ENCODE data around the gene GDAP2. TPM values are rescaled to one million over a fixed set of nuclear protein-coding genes. Genes with fewer than 3 reads are reported as not detected.

Gene GDAP2
- total RNA-seq, 2 donors from 2014 or later: 22.7 to 38.2 TPM

- Histone ChIP-seq H3K36me3 (no peaks in the 10 kb centered on the region), H3K4me3 (no peak overlapping the region), H3K27ac (peak overlapping the region; percentile 69 to 74), H3K27me3 (replicated peaks; ENCODE audit: insufficient read depth) (no peaks in the 10 kb centered on the region), H3K9me3 (no peaks in the 10 kb centered on the region), H3K4me1 (ENCODE audit: control insufficient read depth in 1 of 2, low read depth in 2 of 2) (peaks cover 25 to 53% of the 10 kb centered on the region in 2 donors)
- peak; percentile 39 for TF ChIP-seq CTCF (IDR thresholded peaks at IDR 0.05)
- DNase-seq (ENCODE audit: low spot score) (peak; percentile 56), ATAC-seq (ENCODE audit: insufficient number of reproducible peaks, low FRiP score, low read depth) (peak; percentile 85)
Measured at GRCh38 chr1:117828201-117828600, 101.2 kb downstream of the GDAP2 start.

GRCh38 chr1:117826540-117827078 lies 102.8 kb downstream of the GDAP2 start:
- DNase-seq (ENCODE audit: low spot score): no peak
- Histone ChIP-seq H3K4me1 (ENCODE audit: control insufficient read depth in 1 of 2, low read depth in 2 of 2) (peaks cover 32 to 69% of the 10 kb centered on the region in 2 donors), H3K27me3 (replicated peaks; ENCODE audit: insufficient read depth) (no peaks in the 10 kb centered on the region), H3K9me3 (no peaks in the 10 kb centered on the region), H3K27ac (peak overlapping the region; percentile 69 to 74), H3K36me3 (no peaks in the 10 kb centered on the region), H3K4me3 (no peak overlapping the region)
- ATAC-seq (ENCODE audit: insufficient number of reproducible peaks, low FRiP score, low read depth): no peak
- no peak for TF ChIP-seq CTCF (IDR thresholded peaks at IDR 0.05)

GRCh38 chr1:117826119-117826518 lies 103.3 kb downstream of the GDAP2 start:
- peak overlapping the region; percentile 69 to 74 for H3K27ac ChIP-seq
- H3K27me3 ChIP-seq (replicated peaks; ENCODE audit: insufficient read depth): no peaks in the 10 kb centered on the region
- H3K9me3 ChIP-seq: no peaks in the 10 kb centered on the region
- peaks cover 36 to 74% of the 10 kb centered on the region in 2 donors for H3K4me1 ChIP-seq (ENCODE audit: control insufficient read depth in 1 of 2, low read depth in 2 of 2)
- H3K36me3 ChIP-seq: no peaks in the 10 kb centered on the region
- DNase-seq (ENCODE audit: low spot score) (no peak), ATAC-seq (ENCODE audit: insufficient number of reproducible peaks, low FRiP score, low read depth) (no peak)
- no peak for TF ChIP-seq CTCF (IDR thresholded peaks at IDR 0.05)
- H3K4me3 ChIP-seq: no peak overlapping the region

GRCh38 chr1:117825414-117825813 lies 104.0 kb downstream of the GDAP2 start:
- ATAC-seq (ENCODE audit: insufficient number of reproducible peaks, low FRiP score, low read depth) (no peak), DNase-seq (ENCODE audit: low spot score) (no peak)
- peak overlapping the region; percentile 69 to 74 for H3K27ac ChIP-seq
- no peaks in the 10 kb centered on the region for H3K36me3 ChIP-seq
- TF ChIP-seq CTCF (IDR thresholded peaks at IDR 0.05): no peak
- no peak overlapping the region for H3K4me3 ChIP-seq
- no peaks in the 10 kb centered on the region for H3K27me3 ChIP-seq (replicated peaks; ENCODE audit: insufficient read depth)
- no peaks in the 10 kb centered on the region for H3K9me3 ChIP-seq
- peaks cover 40 to 81% of the 10 kb centered on the region in 2 donors for H3K4me1 ChIP-seq (ENCODE audit: control insufficient read depth in 1 of 2, low read depth in 2 of 2)

GRCh38 chr1:117824616-117825015 lies 104.8 kb downstream of the GDAP2 start:
- Histone ChIP-seq H3K27me3 (replicated peaks; ENCODE audit: insufficient read depth) (no peaks in the 10 kb centered on the region), H3K9me3 (no peaks in the 10 kb centered on the region), H3K36me3 (no peaks in the 10 kb centered on the region), H3K27ac (peak overlapping the region; percentile 69 to 74), H3K4me1 (ENCODE audit: control insufficient read depth in 1 of 2, low read depth in 2 of 2) (peaks cover 40 to 87% of the 10 kb centered on the region in 2 donors), H3K4me3 (no peak overlapping the region)
- DNase-seq (ENCODE audit: low spot score) (no peak), ATAC-seq (ENCODE audit: insufficient number of reproducible peaks, low FRiP score, low read depth) (no peak)
- TF ChIP-seq CTCF (IDR thresholded peaks at IDR 0.05): no peak

Data from thoracic aorta (tissue), 2 donors.